SK-N-SH (cell line): ENCODE data around the gene TRAF7. TPM values are rescaled to one million over a fixed set of nuclear protein-coding genes. Genes with fewer than 3 reads are reported as not detected.
"Not testable (repeated sequence)": the region's sequence is repeated elsewhere in the genome, so short reads cannot be mapped to it uniquely, and the experiment has no call there.

Experiments used
- CTCF ChIA-PET: fragments of 300-600, 350-600 bp; formaldehyde crosslinking; extraction: SDS; loops from one replicate; lab custom pipeline; 2021; lab: Yijun Ruan, JAX
- POLR2A ChIA-PET: fragments of 350-600 bp; sonication (Branson Sonifier 250); formaldehyde crosslinking; extraction: SDS; loops from one replicate; lab custom pipeline; 2020; ENCODE audit warnings: antibody characterized with exemption, inconsistent platforms; lab: Yijun Ruan, JAX
- DNase-seq: peaks from one replicate; pipeline ENCODE4 v3.0.0; 2012
- H2AFZ ChIP-seq: fragments of 200-600 bp; sonication (generic); 2 replicates; pipeline ENCODE4 v1.8.1; 2016; ENCODE audit warnings: antibody characterized with exemption, mild to moderate bottlenecking, low read depth
- H3F3A ChIP-seq: fragments of 200-600 bp; sonication (generic); replicated peaks from 2 replicates; pipeline ENCODE3; 2016; ENCODE audit warnings: antibody characterized with exemption, mild to moderate bottlenecking; ENCODE audit not compliant: insufficient read depth
- H3K27ac ChIP-seq, 2 experiments: fragments of 200-500 bp in 1 of 2; fragments of 200-600 bp in 1 of 2; sonication (Bioruptor generic) in 1 of 2; sonication (generic), shearing (Covaris generic) in 1 of 2; 2 replicates each; pipeline versions ENCODE4 v1.5.1 to v1.6.1; 2014 to 2016; ENCODE audit warnings: low read depth in 2 of 2, inconsistent platforms in 1 of 2, low read length in 1 of 2, mild to moderate bottlenecking in 1 of 2, mixed read lengths in 1 of 2
- H3K27me3 ChIP-seq: fragments of 200-600 bp; sonication (generic), shearing (Covaris generic); 2 replicates; pipeline ENCODE4 v1.6.1; 2016; ENCODE audit warnings: mixed run types; ENCODE audit not compliant: insufficient read depth
- H3K36me3 ChIP-seq, 2 experiments: fragments of 200-500 bp in 1 of 2; fragments of 200-600 bp in 1 of 2; sonication (Bioruptor generic) in 1 of 2; sonication (generic) in 1 of 2; replicated peaks in 1 of 2; 2 replicates each; pipeline versions ENCODE3 to v1.5.1; 2014 to 2016; ENCODE audit warnings: low read length in 1 of 2, mild to moderate bottlenecking in 1 of 2; ENCODE audit not compliant: insufficient read depth in 2 of 2, control insufficient read depth in 1 of 2
- H3K4me1 ChIP-seq, 2 experiments: fragments of 200-500 bp in 1 of 2; fragments of 200-600 bp in 1 of 2; sonication (Bioruptor generic) in 1 of 2; sonication (generic), shearing (Covaris generic) in 1 of 2; 2 replicates each; pipeline versions ENCODE4 v1.5.1 to v1.6.1; 2014 to 2016; ENCODE audit warnings: low read depth in 1 of 2, low read length in 1 of 2, mixed run types in 1 of 2; ENCODE audit not compliant: insufficient read depth in 2 of 2, control insufficient read depth in 1 of 2
- H3K4me2 ChIP-seq: fragments of 200-600 bp; sonication (generic), shearing (Covaris generic); 2 replicates; pipeline ENCODE4 v1.6.1; 2017; ENCODE audit warnings: mixed run types
- H3K4me3 ChIP-seq, 2 experiments: fragments of 200-500 bp in 1 of 2; fragments of 200-600 bp in 1 of 2; sonication (Bioruptor generic) in 1 of 2; sonication (generic), shearing (Covaris generic) in 1 of 2; 2 replicates each; pipeline versions ENCODE4 v1.5.1 to v1.8.1; 2014 to 2016; ENCODE audit warnings: low read depth in 2 of 2, inconsistent platforms in 1 of 2, low read length in 1 of 2, mild to moderate bottlenecking in 1 of 2, mixed read lengths in 1 of 2, moderate library complexity in 1 of 2
- H3K79me2 ChIP-seq: fragments of 200-600 bp; sonication (generic); 2 replicates; pipeline ENCODE4 v1.8.1; 2017; ENCODE audit warnings: mild to moderate bottlenecking; ENCODE audit not compliant: insufficient read depth
- H3K9ac ChIP-seq: fragments of 200-600 bp; sonication (generic); 2 replicates; pipeline ENCODE4 v1.6.1; 2017; ENCODE audit warnings: mixed run types
- H3K9me2 ChIP-seq: fragments of 200-600 bp; sonication (generic); 2 replicates; pipeline ENCODE4 v1.6.1; 2017; ENCODE audit warnings: mixed run types
- H3K9me3 ChIP-seq: fragments of 200-600 bp; sonication (generic); 2 replicates; pipeline ENCODE4 v1.6.1; 2017; ENCODE audit warnings: mixed run types, mild to moderate bottlenecking, moderate library complexity
- H4K20me1 ChIP-seq: fragments of 200-600 bp; sonication (generic); 2 replicates; pipeline ENCODE4 v1.6.1; 2017; ENCODE audit warnings: mild to moderate bottlenecking, mixed run types; ENCODE audit not compliant: insufficient read depth
- CHD2 ChIP-seq: fragments of 150-350 bp; IDR thresholded peaks from 2 replicates; pipeline ENCODE4 v1.6.1; 2018; ENCODE audit warnings: low read length; ENCODE audit not compliant: partially characterized antibody
- EP300 ChIP-seq, 2 experiments: IDR thresholded peaks; 2 replicates each; pipeline versions ENCODE4 v1.4.0 to v1.6.1; 2012; ENCODE audit warnings: borderline replicate concordance in 1 of 2, low read depth in 1 of 2, low read length in 1 of 2
- FOSL2 ChIP-seq: IDR thresholded peaks from 2 replicates; pipeline ENCODE4 v1.4.0; 2012; ENCODE audit warnings: low read depth, mild to moderate bottlenecking, moderate library complexity, borderline replicate concordance
- FOXM1 ChIP-seq: IDR thresholded peaks from 2 replicates; pipeline ENCODE4 v1.4.0; 2012; ENCODE audit warnings: low read depth, mild to moderate bottlenecking
- GABPA ChIP-seq: IDR thresholded peaks from 2 replicates; pipeline ENCODE4 v1.4.0; 2012; ENCODE audit warnings: low read depth, mild to moderate bottlenecking
- GATA2 ChIP-seq: sonication (generic); formaldehyde crosslinking; IDR thresholded peaks from 2 replicates; pipeline ENCODE4 v1.5.0; 2020; ENCODE audit warnings: mild to moderate bottlenecking, missing genetic modification reagents
- MAX ChIP-seq: IDR thresholded peaks from 2 replicates; pipeline ENCODE4 v1.4.0; 2012; ENCODE audit warnings: low read depth
- MEF2A ChIP-seq: IDR thresholded peaks from 2 replicates; pipeline ENCODE4 v1.4.0; 2012; ENCODE audit warnings: low read depth, borderline replicate concordance
- MXI1 ChIP-seq: IDR thresholded peaks from 2 replicates; pipeline ENCODE4 v1.6.1; 2012; ENCODE audit warnings: mild to moderate bottlenecking, low read depth, low read length, improper control_type of control experiment
- NRF1 ChIP-seq: IDR thresholded peaks from 2 replicates; pipeline ENCODE4 v1.6.1; 2012; ENCODE audit warnings: low read depth, mild to moderate bottlenecking, low read length
- POLR2AphosphoS5 ChIP-seq: IDR thresholded peaks from 2 replicates; pipeline ENCODE4 v1.6.1; 2012; ENCODE audit warnings: low read depth, low read length
- RAD21 ChIP-seq: IDR thresholded peaks from 2 replicates; pipeline ENCODE4 v1.6.1; 2012; ENCODE audit warnings: mild to moderate bottlenecking, low read length
- RCOR1 ChIP-seq: fragments of 150-350 bp; IDR thresholded peaks from 2 replicates; pipeline ENCODE4 v1.6.1; 2017; ENCODE audit warnings: antibody characterized with exemption, low read length
- RXRA ChIP-seq: IDR thresholded peaks from 2 replicates; pipeline ENCODE4 v1.4.0; 2012; ENCODE audit warnings: low read depth, mild to moderate bottlenecking, borderline replicate concordance
- TCF12 ChIP-seq: IDR thresholded peaks from 2 replicates; pipeline ENCODE4 v1.4.0; 2012
- USF2 ChIP-seq: fragments of 150-350 bp; IDR thresholded peaks from 2 replicates; pipeline ENCODE4 v1.6.1; 2017; ENCODE audit warnings: antibody characterized with exemption, low read length, low read depth, borderline replicate concordance
- YY1 ChIP-seq: IDR thresholded peaks from 2 replicates; pipeline ENCODE4 v1.4.0; 2012; ENCODE audit warnings: low read depth, mild to moderate bottlenecking
- WGBS: methylation state at CpG from one replicate; pipeline ENCODE4 v1.1.6; 2017; ENCODE audit warnings: low lambda C conversion rate; 5-methylcytosine and 5-hydroxymethylcytosine counted together
- polyA plus RNA-seq, 3 experiments: library from polyadenylated mRNA; depleted of rRNA; stranded (reverse); fragments of >200 nt; gene quantifications; 2 replicates each; pipeline ENCODE4 v1.2.3, GENCODE V29; 2012
- TF ChIP-seq, protein P1 (sequence below): IDR thresholded peaks from 2 replicates; pipeline ENCODE4 v1.4.0; 2012; ENCODE audit warnings: low read depth, borderline replicate concordance
- TF ChIP-seq, protein P2 (sequence below): fragments of 200-600 bp; sonication (generic); IDR thresholded peaks from 2 replicates; pipeline ENCODE4 v1.6.1; 2017; ENCODE audit warnings: antibody characterized with exemption, mild to moderate bottlenecking, moderate library complexity

The TRAF7 gene
- polyA plus RNA-seq, 1 of the 3 experiments (the other 2 are of a cell fraction) = 73.0 TPM

GRCh38 chr16:2135770-2136490, 19.7 kb upstream of the TRAF7 start, which contains the start of gene PKD1:
PKD1 (minus strand) TSS chr16:2135898; CDS start chr16:2135689, 209 bp downstream.
- WGBS = 0% methylated on average over 12 of the region's 81 CpGs
- peak within 1 kb of the TSS; percentile 41; the same call in 1 of the 2 replicates for H2AFZ ChIP-seq
- not testable (repeated sequence) for H3F3A ChIP-seq, H3K27me3 ChIP-seq, H3K36me3 ChIP-seq, H3K9me3 ChIP-seq, H3K4me1 ChIP-seq, H3K9me2 ChIP-seq
- H3K9ac ChIP-seq = peak within 1 kb of the TSS; percentile 72
- peak within 1 kb of the TSS; percentile 53 to 64 for H3K4me3 ChIP-seq
- peaks cover 11% of the 10 kb centered on the region for H4K20me1 ChIP-seq
- CTCF ChIA-PET = interaction anchor here (2.6 kb wide), 1 partner anchor 113 kb away, joined by 6 read pairs; no protein-coding TSS in a partner anchor
- peak within 1 kb of the TSS; percentile 47 to 60; a peak in 3 of 4 replicates for H3K27ac ChIP-seq
- peaks cover 32% of the 10 kb centered on the region for H3K79me2 ChIP-seq
- peak within 1 kb of the TSS; percentile 65; the same call in 1 of the 2 replicates for H3K4me2 ChIP-seq
- peak; percentile 69 for DNase-seq
- TF ChIP-seq MXI1 (peak; percentile 58; the same call in 1 of the 2 replicates), NRF1 (peak; percentile 32; the same call in 1 of the 2 replicates), MAX (peak; percentile 19; the same call in 1 of the 2 replicates), POLR2AphosphoS5 (peak; percentile 26; the same call in 1 of the 2 replicates), CHD2 (peak; percentile 6)
- POLR2A ChIA-PET = interaction anchor here (0.7 to 1.3 kb wide), 2 partner anchors 19 to 171 kb away, joined by 3 to 4 read pairs; partner anchors contain the start of genes RPS2 and TRAF7

- Histone ChIP-seq H3K36me3 (no peaks in the 10 kb centered on the region), H3K9me2 (no peaks in the 10 kb centered on the region), H3K27ac (no peak overlapping the region), H3K4me1 (peaks cover 0 to 16% of the 10 kb centered on the region in 2 experiments; a peak in 2 of 4 replicates), H3K4me2 (no peak overlapping the region), H3K79me2 (no peaks in the 10 kb centered on the region; the same call in 1 of the 2 replicates), H3K9me3 (no peaks in the 10 kb centered on the region), H3F3A (peaks cover 14% of the 10 kb centered on the region), H4K20me1 (peaks cover 16% of the 10 kb centered on the region), H3K27me3 (no peaks in the 10 kb centered on the region), H2AFZ (no peak overlapping the region), H3K4me3 (no peak overlapping the region), H3K9ac (no peak overlapping the region)
- ChIA-PET POLR2A (interaction anchor here (1.1 kb wide), 1 partner anchor 12 kb away, joined by 3 read pairs; the partner anchor contains the start of gene TRAF7), CTCF (interaction anchor here (1.1 to 1.6 kb wide), 6 partner anchors 11 to 140 kb away, joined by 3 to 9 read pairs (median 3); no protein-coding TSS in a partner anchor)
- 88% methylated on average over 16 of the region's 31 CpGs for WGBS
- TF ChIP-seq RAD21 (no peak), CHD2 (no peak), RXRA (no peak), EP300 (IDR thresholded peaks at IDR 0.05; ENCODE audit: borderline replicate concordance in 1 of 2, low read depth in 1 of 2, low read length in 1 of 2) (no peak), YY1 (no peak), MEF2A (no peak), FOXM1 (no peak), RCOR1 (no peak), GABPA (no peak), FOSL2 (no peak), TCF12 (no peak), GATA2 (CRISPR knock-in tag) (no peak), USF2 (no peak), MAX (no peak)
- TF ChIP-seq, protein P1, sequence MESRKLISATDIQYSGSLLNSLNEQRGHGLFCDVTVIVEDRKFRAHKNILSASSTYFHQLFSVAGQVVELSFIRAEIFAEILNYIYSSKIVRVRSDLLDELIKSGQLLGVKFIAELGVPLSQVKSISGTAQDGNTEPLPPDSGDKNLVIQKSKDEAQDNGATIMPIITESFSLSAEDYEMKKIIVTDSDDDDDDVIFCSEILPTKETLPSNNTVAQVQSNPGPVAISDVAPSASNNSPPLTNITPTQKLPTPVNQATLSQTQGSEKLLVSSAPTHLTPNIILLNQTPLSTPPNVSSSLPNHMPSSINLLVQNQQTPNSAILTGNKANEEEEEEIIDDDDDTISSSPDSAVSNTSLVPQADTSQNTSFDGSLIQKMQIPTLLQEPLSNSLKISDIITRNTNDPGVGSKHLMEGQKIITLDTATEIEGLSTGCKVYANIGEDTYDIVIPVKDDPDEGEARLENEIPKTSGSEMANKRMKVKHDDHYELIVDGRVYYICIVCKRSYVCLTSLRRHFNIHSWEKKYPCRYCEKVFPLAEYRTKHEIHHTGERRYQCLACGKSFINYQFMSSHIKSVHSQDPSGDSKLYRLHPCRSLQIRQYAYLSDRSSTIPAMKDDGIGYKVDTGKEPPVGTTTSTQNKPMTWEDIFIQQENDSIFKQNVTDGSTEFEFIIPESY = no peak
- TF ChIP-seq, protein P2, sequence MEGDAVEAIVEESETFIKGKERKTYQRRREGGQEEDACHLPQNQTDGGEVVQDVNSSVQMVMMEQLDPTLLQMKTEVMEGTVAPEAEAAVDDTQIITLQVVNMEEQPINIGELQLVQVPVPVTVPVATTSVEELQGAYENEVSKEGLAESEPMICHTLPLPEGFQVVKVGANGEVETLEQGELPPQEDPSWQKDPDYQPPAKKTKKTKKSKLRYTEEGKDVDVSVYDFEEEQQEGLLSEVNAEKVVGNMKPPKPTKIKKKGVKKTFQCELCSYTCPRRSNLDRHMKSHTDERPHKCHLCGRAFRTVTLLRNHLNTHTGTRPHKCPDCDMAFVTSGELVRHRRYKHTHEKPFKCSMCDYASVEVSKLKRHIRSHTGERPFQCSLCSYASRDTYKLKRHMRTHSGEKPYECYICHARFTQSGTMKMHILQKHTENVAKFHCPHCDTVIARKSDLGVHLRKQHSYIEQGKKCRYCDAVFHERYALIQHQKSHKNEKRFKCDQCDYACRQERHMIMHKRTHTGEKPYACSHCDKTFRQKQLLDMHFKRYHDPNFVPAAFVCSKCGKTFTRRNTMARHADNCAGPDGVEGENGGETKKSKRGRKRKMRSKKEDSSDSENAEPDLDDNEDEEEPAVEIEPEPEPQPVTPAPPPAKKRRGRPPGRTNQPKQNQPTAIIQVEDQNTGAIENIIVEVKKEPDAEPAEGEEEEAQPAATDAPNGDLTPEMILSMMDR = no peak
- TF ChIP-seq, all 33 proteins: peak for 0
- no peak for DNase-seq
Measured at GRCh38 chr16:2142942-2143877, 12.4 kb upstream of the TRAF7 start.
